ENCODE measurements around the gene RBM17. TPM values are rescaled to one million over a fixed set of nuclear protein-coding genes. Genes with fewer than 3 reads are reported as not detected.

Gene RBM17
- polyA plus RNA-seq, 1 experiment: 28.9 TPM

DNA sequence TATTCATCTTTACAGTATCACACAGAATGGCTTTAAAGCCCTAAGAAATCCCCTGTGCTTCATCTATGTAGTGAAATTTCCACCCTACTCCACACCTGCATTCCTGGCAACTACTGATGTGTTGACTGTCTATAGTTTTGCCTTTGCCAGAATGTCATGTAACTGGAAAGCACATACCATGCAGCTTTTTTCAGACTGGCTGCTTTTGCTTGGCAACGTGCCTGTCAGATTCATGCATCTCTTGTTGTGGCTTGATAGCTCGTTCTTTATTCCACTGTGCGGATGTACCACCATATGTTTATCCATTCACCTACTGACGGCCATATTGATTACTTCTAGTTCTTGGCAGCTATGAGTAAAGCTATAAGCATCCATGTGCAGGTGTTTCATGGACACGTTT is 30.6 kb downstream of the RBM17 start:
- no peaks in the 10 kb centered on the region for H3K27me3 ChIP-seq (ENCODE audit: control insufficient read depth, insufficient read depth, low read length)
- no peak for DNase-seq (ENCODE audit: low read depth)
- POLR2A ChIA-PET: interaction anchor here (0.5 kb wide), 1 partner anchor 278 kb away, joined by 4 read pairs; no protein-coding TSS in a partner anchor
- CTCF ChIA-PET: interaction anchor here (1.0 to 1.4 kb wide), 2 partner anchors 31 to 282 kb away, joined by 3 to 5 read pairs; no protein-coding TSS in a partner anchor
- TF ChIP-seq, protein P1, sequence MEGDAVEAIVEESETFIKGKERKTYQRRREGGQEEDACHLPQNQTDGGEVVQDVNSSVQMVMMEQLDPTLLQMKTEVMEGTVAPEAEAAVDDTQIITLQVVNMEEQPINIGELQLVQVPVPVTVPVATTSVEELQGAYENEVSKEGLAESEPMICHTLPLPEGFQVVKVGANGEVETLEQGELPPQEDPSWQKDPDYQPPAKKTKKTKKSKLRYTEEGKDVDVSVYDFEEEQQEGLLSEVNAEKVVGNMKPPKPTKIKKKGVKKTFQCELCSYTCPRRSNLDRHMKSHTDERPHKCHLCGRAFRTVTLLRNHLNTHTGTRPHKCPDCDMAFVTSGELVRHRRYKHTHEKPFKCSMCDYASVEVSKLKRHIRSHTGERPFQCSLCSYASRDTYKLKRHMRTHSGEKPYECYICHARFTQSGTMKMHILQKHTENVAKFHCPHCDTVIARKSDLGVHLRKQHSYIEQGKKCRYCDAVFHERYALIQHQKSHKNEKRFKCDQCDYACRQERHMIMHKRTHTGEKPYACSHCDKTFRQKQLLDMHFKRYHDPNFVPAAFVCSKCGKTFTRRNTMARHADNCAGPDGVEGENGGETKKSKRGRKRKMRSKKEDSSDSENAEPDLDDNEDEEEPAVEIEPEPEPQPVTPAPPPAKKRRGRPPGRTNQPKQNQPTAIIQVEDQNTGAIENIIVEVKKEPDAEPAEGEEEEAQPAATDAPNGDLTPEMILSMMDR (IDR thresholded peaks at IDR 0.05; ENCODE audit: insufficient read depth, low read depth, low read length): no peak
- 0 out of 2 replicates have a peak, but pooled peaks cover 1% of the 10 kb centered on the region for H3K36me3 ChIP-seq (ENCODE audit: control insufficient read depth, insufficient read depth, low read length)
- no peak overlapping the region for H3K4me3 ChIP-seq (ENCODE audit: low read depth, low read length)

DNA sequence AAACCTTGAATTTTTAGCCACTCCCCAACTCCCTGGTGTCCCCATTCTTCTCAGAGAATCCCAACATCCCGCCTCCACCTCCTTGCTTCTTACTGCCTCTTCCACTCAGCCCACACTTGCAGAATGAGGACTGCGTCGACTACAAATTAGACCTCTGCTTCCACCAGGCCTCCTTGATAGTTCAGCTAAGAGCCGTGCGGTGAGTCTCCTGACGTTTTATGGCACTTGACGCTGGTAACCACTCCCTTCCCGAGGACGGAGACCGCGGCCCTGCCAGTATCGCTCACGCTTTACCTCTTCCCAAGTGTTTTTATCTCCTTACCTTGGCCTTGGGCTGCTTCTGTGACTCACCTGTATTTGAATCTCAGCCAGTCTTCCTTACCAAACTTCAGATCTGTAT is 31.1 kb downstream of the RBM17 start:
- Histone ChIP-seq H3K4me3 (ENCODE audit: low read depth, low read length) (no peak overlapping the region), H3K36me3 (ENCODE audit: control insufficient read depth, insufficient read depth, low read length) (0 out of 2 replicates have a peak, but pooled peaks cover 1% of the 10 kb centered on the region), H3K27me3 (ENCODE audit: control insufficient read depth, insufficient read depth, low read length) (no peaks in the 10 kb centered on the region; the same call in 1 of the 2 replicates)
- ChIA-PET CTCF (interaction anchor here (0.6 to 1.4 kb wide), 3 partner anchors 27 to 282 kb away, joined by 3 to 5 read pairs (median 3); no protein-coding TSS in a partner anchor), POLR2A (interaction anchor here (0.5 kb wide), 1 partner anchor 277 kb away, joined by 4 read pairs; no protein-coding TSS in a partner anchor)
- TF ChIP-seq, protein P1 (IDR thresholded peaks at IDR 0.05; ENCODE audit: insufficient read depth, low read depth, low read length): no peak
- no peak for DNase-seq (ENCODE audit: low read depth)

DNA sequence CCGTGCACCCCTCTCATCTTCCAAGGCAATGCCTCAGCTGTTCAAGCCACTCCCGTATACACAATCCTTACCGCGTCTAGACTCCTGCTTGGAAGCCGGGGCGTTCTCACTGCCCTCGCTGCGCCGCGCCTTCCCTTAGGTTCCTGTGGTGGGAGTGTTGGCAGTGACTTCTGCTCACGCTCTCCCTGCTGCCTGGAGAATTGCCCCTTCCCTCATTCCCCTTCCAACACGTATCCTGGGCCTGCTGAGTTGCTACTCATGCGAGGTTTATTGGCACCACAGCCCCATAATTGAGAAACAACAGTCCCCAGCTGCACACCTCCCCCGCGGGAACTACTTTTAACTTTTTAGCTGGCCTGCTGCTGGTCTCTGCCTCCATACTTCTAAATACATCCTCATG is 31.9 kb downstream of the RBM17 start:
- TF ChIP-seq, protein P1 (IDR thresholded peaks at IDR 0.05; ENCODE audit: insufficient read depth, low read depth, low read length): no peak
- ChIA-PET POLR2A (interaction anchor here (1.1 kb wide), 1 partner anchor 30 kb away, joined by 3 read pairs; no protein-coding TSS in a partner anchor), CTCF (interaction anchor here (0.6 to 2.0 kb wide), 3 partner anchors 13 to 82 kb away, joined by 3 to 6 read pairs (median 4); partner anchors contain the start of gene PFKFB3)
- DNase-seq (ENCODE audit: low read depth): no peak
- no peak overlapping the region for H3K4me3 ChIP-seq (ENCODE audit: low read depth, low read length)
- 0 out of 2 replicates have a peak, but pooled peaks cover 1% of the 10 kb centered on the region for H3K36me3 ChIP-seq (ENCODE audit: control insufficient read depth, insufficient read depth, low read length)
- H3K27me3 ChIP-seq (ENCODE audit: control insufficient read depth, insufficient read depth, low read length): no peaks in the 10 kb centered on the region; the same call in 1 of the 2 replicates

GRCh38 chr10:6121146-6121545 is 32.3 kb downstream of the RBM17 start:
- Histone ChIP-seq H3K4me3 (ENCODE audit: low read depth, low read length) (no peak overlapping the region), H3K36me3 (ENCODE audit: control insufficient read depth, insufficient read depth, low read length) (0 out of 2 replicates have a peak, but pooled peaks cover 1% of the 10 kb centered on the region), H3K27me3 (ENCODE audit: control insufficient read depth, insufficient read depth, low read length) (no peaks in the 10 kb centered on the region; the same call in 1 of the 2 replicates)
- ChIA-PET CTCF (interaction anchor here (1.0 to 2.0 kb wide), 3 partner anchors 13 to 277 kb away, joined by 3 to 6 read pairs (median 4); partner anchors contain the start of gene PFKFB3), POLR2A (interaction anchor here (1.1 kb wide), 1 partner anchor 31 kb away, joined by 3 read pairs; no protein-coding TSS in a partner anchor)
- no peak for DNase-seq (ENCODE audit: low read depth)
- TF ChIP-seq, protein P1 (IDR thresholded peaks at IDR 0.05; ENCODE audit: insufficient read depth, low read depth, low read length): no peak

GRCh38 chr10:6123532-6123931 is 34.7 kb downstream of the RBM17 start:
- DNase-seq (ENCODE audit: low read depth): no peak
- no peak overlapping the region for H3K4me3 ChIP-seq (ENCODE audit: low read depth, low read length)
- no peaks in the 10 kb centered on the region; the same call in 1 of the 2 replicates for H3K27me3 ChIP-seq (ENCODE audit: control insufficient read depth, insufficient read depth, low read length)
- ChIA-PET CTCF (interaction anchor here (0.6 kb wide), 1 partner anchor 9 kb away, joined by 3 read pairs; no protein-coding TSS in a partner anchor), POLR2A (no interaction called here)
- TF ChIP-seq, protein P1 (IDR thresholded peaks at IDR 0.05; ENCODE audit: insufficient read depth, low read depth, low read length): no peak
- no peaks in the 10 kb centered on the region for H3K36me3 ChIP-seq (ENCODE audit: control insufficient read depth, insufficient read depth, low read length)

Measured in BJ (cell line).